Measurements from ENCODE around the gene PRXL2B.
"Not testable (repeated sequence)": the region's sequence is repeated elsewhere in the genome, so short reads cannot be mapped to it uniquely, and the experiment has no call there.

The PRXL2B gene

GRCh38 chr1:2586154-2587070 lies at the start of gene PRXL2B:
Gene PRXL2B (plus strand): TSS chr1:2586777. CDS start chr1:2586886, 109 bp downstream.
- peak; percentile 100 for DNase-seq

DNA sequence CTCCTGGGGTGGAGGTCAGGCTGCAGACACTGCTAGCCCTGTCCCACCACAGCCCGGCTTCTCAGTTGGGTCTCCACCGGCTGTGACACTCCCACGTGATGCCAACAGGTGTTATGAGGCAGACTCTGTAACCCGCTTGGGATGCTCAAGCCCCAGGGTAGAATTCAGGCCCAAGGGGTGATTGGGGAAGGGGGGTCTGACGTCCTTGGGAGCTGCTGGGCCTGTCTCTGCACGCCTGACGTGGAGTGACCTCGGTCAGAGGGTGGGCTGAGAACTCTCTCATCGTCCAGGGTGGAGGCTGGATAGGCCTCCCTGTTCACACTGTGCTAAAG lies 48.8 kb upstream of the PRXL2B start:
- no peak for DNase-seq

- no peak for DNase-seq
These were observed 48.2 kb upstream of the PRXL2B start for GRCh38 chr1:2538376-2538775.

- DNase-seq, result no peak
These were observed 47.7 kb upstream of the PRXL2B start for GRCh38 chr1:2538872-2539271.

DNA sequence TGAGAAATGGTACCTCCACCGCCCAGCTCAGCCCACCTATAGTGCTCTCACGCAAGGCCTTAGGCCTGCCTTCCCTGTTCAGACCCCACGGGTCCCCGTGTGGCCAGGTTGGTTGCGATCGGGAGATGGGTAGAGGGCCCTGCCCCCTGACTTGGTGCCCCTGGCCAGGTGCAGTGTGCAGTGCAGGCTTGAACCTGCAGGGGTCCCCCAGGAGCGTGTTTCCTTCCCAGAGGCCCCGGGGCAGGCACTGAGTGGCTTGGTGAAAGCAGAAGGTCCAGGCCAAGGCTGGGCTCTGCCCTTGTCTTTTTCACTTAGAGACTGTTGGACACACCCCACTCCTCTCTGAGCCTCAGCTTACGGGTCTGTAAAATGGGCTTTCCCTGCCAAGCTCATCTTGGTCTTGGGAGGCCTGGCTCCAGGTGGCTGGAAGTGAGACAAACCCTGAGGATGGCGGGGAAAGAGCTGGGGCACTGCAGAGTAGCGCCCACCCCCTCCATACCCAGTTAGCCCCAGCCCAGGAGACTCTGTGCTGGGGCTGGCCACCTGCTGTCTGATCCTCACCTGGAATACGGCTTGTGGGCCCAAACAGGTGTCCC lies 47.2 kb upstream of the PRXL2B start:
- DNase-seq, result no peak

GRCh38 chr1:2540816-2541492 lies 45.6 kb upstream of the PRXL2B start:
- no peak for DNase-seq

DNA sequence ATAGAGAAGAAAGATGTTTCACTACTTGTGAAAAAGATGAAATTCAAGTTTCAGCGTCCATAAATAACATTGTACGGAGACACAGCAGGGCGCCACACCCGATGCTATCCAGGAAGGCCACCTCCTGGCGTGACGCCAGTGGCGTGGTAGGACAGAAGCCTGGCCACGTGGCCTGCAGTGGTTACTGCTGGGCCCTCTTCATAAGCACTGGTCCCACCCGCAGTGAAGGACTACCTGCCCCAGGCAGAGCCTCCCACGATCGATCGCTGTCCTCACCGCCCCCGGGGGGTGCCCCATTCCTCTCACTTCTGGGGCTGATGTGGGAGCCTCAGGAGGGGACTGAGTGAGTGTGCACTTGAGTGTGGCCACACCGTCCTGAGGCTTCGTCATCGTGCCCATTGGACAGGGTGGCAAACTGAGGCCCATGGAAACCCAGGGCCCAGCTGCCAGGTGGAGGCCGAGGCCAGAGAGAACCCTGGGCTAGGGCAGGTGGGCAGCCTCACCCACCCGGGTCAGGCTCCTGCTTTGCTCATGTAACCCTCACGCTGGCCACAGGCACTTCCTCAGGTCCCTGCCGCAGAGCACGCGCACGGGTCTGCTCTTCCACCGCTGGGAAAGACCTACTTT lies 44.8 kb upstream of the PRXL2B start:
- DNase-seq, result no peak

GRCh38 chr1:2542246-2542915 lies 44.2 kb upstream of the PRXL2B start:
- DNase-seq, result no peak

DNA sequence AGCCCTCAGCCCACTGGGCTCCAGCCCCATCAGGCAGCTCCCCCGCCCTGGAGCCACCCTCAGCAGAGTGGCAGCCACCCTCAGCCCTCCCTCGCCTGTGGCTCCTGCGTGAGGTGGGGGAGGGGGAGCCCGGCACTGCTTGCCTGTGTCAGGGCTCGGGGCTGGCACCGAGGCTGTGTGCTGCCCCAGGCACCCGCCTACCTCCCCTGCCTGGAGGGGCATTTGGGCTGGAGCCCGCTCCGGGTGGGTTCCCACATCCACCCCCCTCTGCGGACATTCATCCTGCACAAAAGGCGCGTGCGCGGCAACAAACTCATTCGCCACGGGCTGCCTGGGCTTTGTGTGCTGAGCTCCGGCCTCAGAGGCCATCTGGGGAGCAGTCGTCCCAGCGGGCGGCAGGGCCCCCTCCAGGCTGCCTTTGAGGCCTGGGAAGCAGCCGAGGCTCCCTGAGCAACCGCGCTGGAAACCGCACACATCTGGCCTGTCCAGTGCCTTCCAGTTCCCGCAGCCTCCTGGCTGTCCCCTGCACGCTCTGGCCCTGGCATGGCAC lies 43.0 kb upstream of the PRXL2B start:
- DNase-seq, result no peak

DNA sequence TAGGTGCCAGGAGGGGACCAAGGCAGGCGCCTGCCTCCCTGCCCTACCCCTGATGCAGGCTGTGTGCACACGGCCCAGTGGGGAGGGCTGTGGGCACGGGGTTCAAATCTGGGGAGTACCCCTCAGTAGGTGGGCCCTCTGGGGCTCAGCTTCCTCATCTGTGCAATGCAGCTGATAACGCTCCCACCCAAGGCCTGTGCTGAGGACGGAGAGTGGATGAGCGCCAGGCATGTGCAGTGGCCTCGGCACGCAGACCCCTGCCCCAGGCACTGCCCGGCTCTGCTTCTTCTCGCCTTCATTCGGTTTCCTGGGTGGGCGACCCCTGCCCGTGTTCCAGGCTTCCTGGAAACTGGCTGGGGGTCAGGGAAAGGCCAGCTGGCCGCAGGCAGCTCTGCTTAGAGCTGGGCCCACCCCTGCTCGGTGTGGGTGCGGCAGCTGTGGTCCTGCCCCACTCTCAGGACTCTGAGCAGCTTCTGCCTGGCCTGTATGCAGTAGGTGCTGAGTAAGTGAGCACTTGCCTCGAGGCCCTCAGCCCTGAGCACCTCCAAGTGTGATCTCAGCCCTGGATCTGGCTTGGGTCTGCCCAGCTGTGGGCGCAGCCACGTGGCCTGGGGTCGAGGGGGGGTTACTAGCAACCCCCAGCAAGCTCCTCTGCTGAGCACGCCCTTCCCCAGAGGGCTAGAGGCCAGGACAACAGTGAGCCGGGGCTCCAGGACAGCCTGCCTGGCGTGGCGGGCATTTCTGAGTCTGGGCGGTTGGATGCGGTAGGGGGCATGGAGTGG lies 42.3 kb upstream of the PRXL2B start:
- DNase-seq, result no peak

GRCh38 chr1:2544875-2545640 lies 41.5 kb upstream of the PRXL2B start:
- no peak for DNase-seq

DNA sequence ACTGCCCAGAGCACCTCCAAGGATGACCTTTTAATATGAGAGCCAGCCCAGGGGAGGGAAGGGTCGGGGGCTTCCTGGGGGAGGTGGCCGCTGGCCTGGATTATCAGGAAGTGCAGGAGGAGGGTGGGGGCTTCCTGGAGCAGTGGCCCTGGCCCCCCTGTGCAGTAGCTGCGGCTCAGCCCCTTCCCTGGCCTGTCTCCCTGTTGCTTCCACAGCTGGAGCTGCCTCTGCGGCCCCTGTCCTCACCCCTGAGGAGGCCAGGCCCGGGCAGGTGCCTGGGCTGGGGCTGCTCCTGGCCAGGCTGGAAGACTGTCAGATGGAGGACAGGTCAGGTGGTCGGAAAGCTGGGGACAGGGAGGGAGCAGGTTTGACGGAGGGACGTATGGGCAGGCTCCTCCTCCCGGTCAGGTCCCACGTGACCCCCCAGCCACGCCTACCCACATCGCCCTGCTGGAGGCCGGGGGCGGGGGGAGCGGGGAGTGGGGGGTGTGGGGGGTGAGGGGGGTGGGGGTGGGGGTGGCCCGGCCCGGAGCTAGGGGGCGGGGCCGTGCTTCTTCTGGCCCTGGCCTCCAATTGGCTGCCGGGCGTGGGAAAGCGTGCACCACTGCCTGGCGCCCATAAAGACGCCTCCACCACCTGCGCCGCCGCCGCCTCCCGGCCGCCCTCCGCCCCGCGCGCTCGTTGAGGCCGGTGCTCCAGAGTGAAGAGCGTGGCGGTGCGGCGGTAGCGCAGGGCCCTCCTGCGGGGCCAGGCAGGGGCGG lies 40.6 kb upstream of the PRXL2B start:
- DNase-seq, result peak; percentile 45

DNA sequence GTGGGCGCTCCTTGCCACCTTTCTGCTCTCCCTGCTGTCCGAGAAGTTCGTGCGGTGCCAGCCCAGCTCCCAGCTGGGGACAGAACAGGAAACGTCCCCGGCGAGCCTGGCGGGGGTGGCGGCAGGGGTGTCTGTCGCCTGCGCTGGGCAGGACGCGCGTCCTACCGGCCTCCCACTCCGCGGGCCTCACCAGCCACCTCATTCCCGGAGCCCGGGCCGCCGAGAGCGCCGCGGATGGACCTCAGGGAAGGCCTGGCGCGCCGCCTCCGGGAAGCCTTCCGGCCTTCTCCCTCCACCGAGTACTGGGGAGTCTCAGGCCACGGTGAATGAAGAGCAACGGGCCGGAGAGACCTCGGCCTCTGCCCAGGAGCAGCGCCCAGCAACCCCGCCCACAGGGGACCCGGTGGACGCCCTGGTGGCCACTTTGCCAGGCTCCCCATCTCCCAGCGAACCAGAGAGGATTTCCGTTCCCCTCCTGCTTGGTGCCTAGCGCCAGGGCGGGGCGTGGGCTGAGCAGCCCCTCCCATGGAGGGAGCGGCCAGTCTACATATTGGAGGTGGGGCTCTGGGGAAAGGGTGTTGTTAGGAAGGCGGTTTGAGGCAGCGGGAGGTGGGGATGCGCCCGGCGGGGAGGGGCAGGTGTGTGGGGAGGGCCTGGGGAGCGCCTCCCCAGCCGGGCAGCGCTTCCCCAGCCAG lies 39.9 kb upstream of the PRXL2B start:
- DNase-seq, result no peak

- no peak for DNase-seq
These were observed 39.1 kb upstream of the PRXL2B start for GRCh38 chr1:2547210-2548067.

DNA sequence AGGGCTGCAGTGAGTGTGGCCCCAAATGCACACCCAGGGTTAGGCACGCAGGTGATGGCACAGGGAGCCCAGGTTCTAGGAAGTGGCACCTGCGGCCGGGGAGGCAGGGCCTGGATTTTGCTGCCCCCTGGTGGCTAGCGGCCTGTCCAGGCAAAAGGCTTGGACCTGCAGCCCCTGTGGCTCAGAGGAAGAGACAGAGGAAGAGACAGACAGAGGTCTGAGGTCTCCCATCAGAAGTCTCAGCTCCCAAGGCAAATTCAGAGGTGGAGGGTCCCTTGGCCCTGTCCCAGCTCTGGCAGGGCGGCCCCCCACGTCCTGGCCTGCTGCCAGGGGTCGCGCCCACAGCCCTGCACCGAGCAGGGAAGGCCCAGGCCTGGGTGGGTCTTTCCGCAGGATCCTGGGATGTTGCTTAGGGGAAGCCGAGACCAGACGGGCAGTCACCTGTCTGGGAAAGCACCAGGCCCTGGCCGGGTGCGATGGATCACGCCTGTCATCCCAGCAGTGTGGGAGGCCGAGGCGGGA lies 38.4 kb upstream of the PRXL2B start:
- DNase-seq, result peak; percentile 55

DNA sequence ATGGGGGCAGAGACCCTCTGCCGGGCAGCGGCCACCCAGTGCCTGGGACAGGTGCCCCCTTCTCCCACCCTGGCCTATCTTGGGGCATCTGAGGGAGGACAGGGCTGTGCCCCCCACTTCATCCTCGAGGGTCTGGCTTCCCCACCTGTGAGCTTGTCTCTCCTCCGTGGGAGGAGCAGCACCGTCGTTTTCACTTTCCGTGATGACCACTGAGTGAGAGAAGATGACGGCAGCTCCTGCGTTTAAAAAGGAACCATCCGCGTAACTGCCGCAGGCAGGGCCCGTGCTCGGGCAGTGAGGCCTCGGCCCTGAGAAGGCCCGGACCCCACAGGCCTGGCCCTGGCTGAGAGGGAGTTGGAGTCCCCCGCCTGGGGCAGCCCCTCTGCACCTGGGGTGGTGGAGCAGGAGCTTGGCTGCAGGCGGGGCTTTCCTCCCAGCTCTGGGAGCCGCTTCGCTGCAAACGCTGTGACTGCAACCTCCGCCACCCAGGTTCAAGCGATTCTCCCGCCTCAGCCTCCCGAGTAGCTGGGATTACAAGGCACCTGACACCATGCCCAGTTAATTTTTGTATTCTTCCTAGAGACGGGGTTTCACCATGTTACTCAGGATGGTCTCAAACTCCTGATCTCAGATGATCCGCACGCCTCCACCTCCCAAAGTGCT lies 37.1 kb upstream of the PRXL2B start:
- DNase-seq, result not testable (repeated sequence)

DNA sequence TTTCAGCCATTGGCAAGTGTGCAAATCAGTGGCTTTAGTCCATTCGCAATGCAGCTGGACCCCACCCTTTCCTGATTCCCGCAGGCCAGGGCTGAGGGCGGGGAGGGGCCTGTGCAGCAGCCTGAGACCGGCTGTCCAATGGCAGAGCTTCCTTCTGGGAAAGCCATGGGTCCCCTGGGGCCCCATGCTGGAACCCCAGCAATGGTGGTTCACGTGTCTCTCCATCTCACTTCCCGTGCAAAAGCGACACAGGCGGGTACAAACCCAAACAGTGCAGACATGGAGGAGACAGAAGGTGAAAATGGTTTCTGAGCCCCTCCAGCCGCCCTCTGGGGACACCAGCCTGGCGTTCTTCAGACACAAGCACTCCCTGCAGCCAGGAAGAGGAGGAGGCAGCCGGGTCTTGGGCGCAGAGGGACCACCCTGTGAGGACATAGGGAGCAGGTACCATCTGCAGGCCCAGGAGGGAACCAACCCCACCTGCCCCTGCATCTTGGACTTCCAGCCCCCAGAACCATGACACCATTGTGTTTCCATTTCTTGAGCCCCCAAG lies 36.2 kb upstream of the PRXL2B start:
- DNase-seq, result not testable (repeated sequence)

All from NCI-H1105 (cell line).